ENCODE results near the gene SMG6. TPM values are rescaled to one million over a fixed set of nuclear protein-coding genes. Genes with fewer than 3 reads are reported as not detected.

The SMG6 gene
- total RNA-seq, 2 experiments from 2014 or later: 39.3 to 39.7 TPM

DNA sequence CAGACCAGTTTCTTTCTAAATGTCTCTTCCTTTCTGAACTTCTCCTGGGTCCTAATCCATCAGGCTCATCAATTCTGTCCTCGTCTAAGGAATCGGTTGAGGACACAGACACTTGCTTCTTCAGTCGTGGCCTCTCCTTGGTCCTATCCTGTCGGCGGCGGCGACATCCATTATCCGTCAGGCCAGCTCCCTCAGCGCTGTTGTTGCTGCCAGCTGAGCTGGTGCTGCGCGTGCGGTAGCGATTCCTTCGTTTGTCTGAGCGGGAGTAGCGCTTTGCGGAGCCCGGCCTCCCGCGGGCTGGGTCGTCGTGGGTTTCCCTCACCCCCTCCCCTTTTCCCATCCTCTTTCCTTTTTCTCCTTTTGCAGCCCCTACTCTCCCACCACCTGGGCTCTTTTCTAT is 3.8 kb downstream of the SMG6 start:
- H3K4me1 ChIP-seq (ENCODE audit: insufficient read depth, low read length): peaks cover 34% of the 10 kb centered on the region
- TF ChIP-seq CTCF (IDR thresholded peaks at IDR 0.05): no peak
- intact Hi-C loops (cut with DNase I, micrococcal nuclease): loop anchor here in 1 of 2 experiments (5.0 kb wide), 2 partner anchors 247 to 472 kb away; partner anchors contain the start of gene SMYD4
- Mint-ChIP-seq H3K4me1 (ENCODE audit: low read depth) (peaks cover 65% of the 10 kb centered on the region), H3K36me3 (ENCODE audit: low read depth) (peaks cover 65% of the 10 kb centered on the region), H3K9me3 (no peaks in the 10 kb centered on the region), H3K4me3 (no peak overlapping the region), H3K27ac (no peak overlapping the region), H3K27me3 (no peaks in the 10 kb centered on the region)
- no peaks in the 10 kb centered on the region for H3K9me3 ChIP-seq (ENCODE audit: control insufficient read depth in 1 of 2, insufficient read depth in 1 of 2, low read length in 2 of 2)
- H3K4me3 ChIP-seq (ENCODE audit: low read length): no peak overlapping the region
- ATAC-seq (ENCODE audit: poor library complexity): no peak
- ChIA-PET CTCF (no interaction called here), POLR2A (no interaction called here)
- H3K36me3 ChIP-seq (ENCODE audit: insufficient read depth, low read length): peaks cover 58% of the 10 kb centered on the region
- DNase-seq: no peak
- no peak overlapping the region for H3K27ac ChIP-seq (ENCODE audit: low read depth in 1 of 2, low read length in 2 of 2)
- no peaks in the 10 kb centered on the region for H3K27me3 ChIP-seq (ENCODE audit: control insufficient read depth in 1 of 2, insufficient read depth in 2 of 2, low read length in 2 of 2)

DNA sequence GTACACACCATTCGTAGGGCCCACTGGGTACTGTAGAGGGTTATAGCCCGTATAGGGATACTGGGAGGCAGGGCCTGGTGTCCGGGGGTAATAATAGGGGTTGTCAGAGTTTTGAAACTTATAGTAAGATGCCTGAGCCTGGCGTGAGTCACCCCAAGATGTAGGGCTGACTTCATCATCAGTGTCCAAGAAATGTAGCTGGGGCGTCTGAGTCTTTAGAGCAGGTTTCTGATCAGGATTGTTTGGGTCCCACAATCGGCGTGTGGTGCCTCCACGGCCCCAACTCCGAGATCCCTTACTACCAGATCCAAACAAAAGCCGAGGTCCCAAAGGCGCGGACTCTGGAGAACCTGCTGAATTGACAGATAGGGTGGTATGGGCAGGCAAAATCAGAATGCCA is 4.4 kb downstream of the SMG6 start:
- peaks cover 64% of the 10 kb centered on the region for H3K36me3 ChIP-seq (ENCODE audit: insufficient read depth, low read length)
- Mint-ChIP-seq H3K27ac (no peak overlapping the region), H3K9me3 (no peaks in the 10 kb centered on the region), H3K36me3 (ENCODE audit: low read depth) (peaks cover 71% of the 10 kb centered on the region), H3K27me3 (no peaks in the 10 kb centered on the region), H3K4me3 (no peak overlapping the region), H3K4me1 (ENCODE audit: low read depth) (peaks cover 67% of the 10 kb centered on the region)
- ATAC-seq (ENCODE audit: poor library complexity): no peak
- H3K27me3 ChIP-seq (ENCODE audit: control insufficient read depth in 1 of 2, insufficient read depth in 2 of 2, low read length in 2 of 2): no peaks in the 10 kb centered on the region
- POLR2A ChIA-PET: no interaction called here
- DNase-seq: no peak
- TF ChIP-seq CTCF (IDR thresholded peaks at IDR 0.05): no peak
- no peaks in the 10 kb centered on the region for H3K9me3 ChIP-seq (ENCODE audit: control insufficient read depth in 1 of 2, insufficient read depth in 1 of 2, low read length in 2 of 2)
- no peak overlapping the region for H3K27ac ChIP-seq (ENCODE audit: low read depth in 1 of 2, low read length in 2 of 2)
- intact Hi-C loops (cut with DNase I, micrococcal nuclease): no loop called here
- H3K4me1 ChIP-seq (ENCODE audit: insufficient read depth, low read length): peaks cover 28% of the 10 kb centered on the region
- CTCF ChIA-PET: no interaction called here
- no peak overlapping the region for H3K4me3 ChIP-seq (ENCODE audit: low read length)

DNA sequence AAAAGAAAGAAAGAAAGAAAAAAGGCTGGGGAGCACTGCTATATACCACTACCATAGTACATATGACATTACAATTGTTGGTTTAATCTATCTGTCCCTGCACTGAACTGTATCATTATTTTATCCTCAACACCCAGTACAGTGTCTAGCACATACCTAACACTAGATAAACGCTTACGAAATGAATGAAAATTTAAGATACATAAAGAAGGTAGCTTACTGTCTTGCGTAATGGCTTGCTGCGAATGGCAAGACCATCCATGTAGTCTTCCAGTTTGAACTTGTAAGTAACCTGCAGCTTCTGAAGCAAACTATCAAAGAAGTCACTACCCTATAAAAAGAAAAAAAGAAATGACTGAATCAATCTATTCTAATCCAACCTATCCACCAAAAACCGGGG is 6.6 kb downstream of the SMG6 start:
- Mint-ChIP-seq H3K9me3 (no peaks in the 10 kb centered on the region), H3K36me3 (ENCODE audit: low read depth) (peaks cover 83% of the 10 kb centered on the region), H3K4me3 (no peak overlapping the region), H3K27me3 (no peaks in the 10 kb centered on the region), H3K4me1 (ENCODE audit: low read depth) (peaks cover 67% of the 10 kb centered on the region), H3K27ac (no peak overlapping the region)
- Histone ChIP-seq H3K27me3 (ENCODE audit: control insufficient read depth in 1 of 2, insufficient read depth in 2 of 2, low read length in 2 of 2) (no peaks in the 10 kb centered on the region), H3K9me3 (ENCODE audit: control insufficient read depth in 1 of 2, insufficient read depth in 1 of 2, low read length in 2 of 2) (no peaks in the 10 kb centered on the region), H3K36me3 (ENCODE audit: insufficient read depth, low read length) (peaks cover 83% of the 10 kb centered on the region), H3K4me3 (ENCODE audit: low read length) (no peak overlapping the region), H3K4me1 (ENCODE audit: insufficient read depth, low read length) (peaks cover 14% of the 10 kb centered on the region), H3K27ac (ENCODE audit: low read depth in 1 of 2, low read length in 2 of 2) (no peak overlapping the region)
- no peak for TF ChIP-seq CTCF (IDR thresholded peaks at IDR 0.05)
- POLR2A ChIA-PET: no interaction called here
- ATAC-seq (ENCODE audit: poor library complexity): no peak
- DNase-seq: no peak
- intact Hi-C loops (cut with DNase I, micrococcal nuclease): no loop called here
- CTCF ChIA-PET: no interaction called here

Measured in CD4-positive, alpha-beta T cell (primary cell).